Esophagus squamous epithelium (tissue), 4 donors: ENCODE measurements around the gene AHRR.

Source experiments
- POLR2A ChIP-seq, 4 donors: fragments of 450-650 bp; IDR thresholded peaks; one replicate each; pipeline ENCODE4 v1.6.1; 2017; ENCODE audit warnings: antibody characterized with exemption in 4 of 4, mild to moderate bottlenecking in 4 of 4, moderate library complexity in 3 of 4
- TF ChIP-seq, protein P1 (sequence below), 6 experiments: fragments of 450-650 bp in 4 of 6; fragments of 200-600 bp in 2 of 6; sonication (generic) in 2 of 6; IDR thresholded peaks; one replicate each; pipeline ENCODE4 v1.5.1; 2016 to 2019; ENCODE audit warnings: antibody characterized with exemption in 6 of 6, mild to moderate bottlenecking in 4 of 6, moderate library complexity in 4 of 6

GRCh38 chr5:452978-453710, 131.6 kb downstream of the AHRR start:
- TF ChIP-seq, protein P1, sequence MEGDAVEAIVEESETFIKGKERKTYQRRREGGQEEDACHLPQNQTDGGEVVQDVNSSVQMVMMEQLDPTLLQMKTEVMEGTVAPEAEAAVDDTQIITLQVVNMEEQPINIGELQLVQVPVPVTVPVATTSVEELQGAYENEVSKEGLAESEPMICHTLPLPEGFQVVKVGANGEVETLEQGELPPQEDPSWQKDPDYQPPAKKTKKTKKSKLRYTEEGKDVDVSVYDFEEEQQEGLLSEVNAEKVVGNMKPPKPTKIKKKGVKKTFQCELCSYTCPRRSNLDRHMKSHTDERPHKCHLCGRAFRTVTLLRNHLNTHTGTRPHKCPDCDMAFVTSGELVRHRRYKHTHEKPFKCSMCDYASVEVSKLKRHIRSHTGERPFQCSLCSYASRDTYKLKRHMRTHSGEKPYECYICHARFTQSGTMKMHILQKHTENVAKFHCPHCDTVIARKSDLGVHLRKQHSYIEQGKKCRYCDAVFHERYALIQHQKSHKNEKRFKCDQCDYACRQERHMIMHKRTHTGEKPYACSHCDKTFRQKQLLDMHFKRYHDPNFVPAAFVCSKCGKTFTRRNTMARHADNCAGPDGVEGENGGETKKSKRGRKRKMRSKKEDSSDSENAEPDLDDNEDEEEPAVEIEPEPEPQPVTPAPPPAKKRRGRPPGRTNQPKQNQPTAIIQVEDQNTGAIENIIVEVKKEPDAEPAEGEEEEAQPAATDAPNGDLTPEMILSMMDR (IDR thresholded peaks at IDR 0.05) = no peak
- no peak for TF ChIP-seq POLR2A (IDR thresholded peaks at IDR 0.05)
